Measurements from ENCODE around the gene ARAP2. TPM values are rescaled to one million over a fixed set of nuclear protein-coding genes. Genes with fewer than 3 reads are reported as not detected.

ARAP2 gene
- total RNA-seq, 6 experiments from 2014 or later, result 6.4 to 15.4 (median 10.2) TPM

DNA sequence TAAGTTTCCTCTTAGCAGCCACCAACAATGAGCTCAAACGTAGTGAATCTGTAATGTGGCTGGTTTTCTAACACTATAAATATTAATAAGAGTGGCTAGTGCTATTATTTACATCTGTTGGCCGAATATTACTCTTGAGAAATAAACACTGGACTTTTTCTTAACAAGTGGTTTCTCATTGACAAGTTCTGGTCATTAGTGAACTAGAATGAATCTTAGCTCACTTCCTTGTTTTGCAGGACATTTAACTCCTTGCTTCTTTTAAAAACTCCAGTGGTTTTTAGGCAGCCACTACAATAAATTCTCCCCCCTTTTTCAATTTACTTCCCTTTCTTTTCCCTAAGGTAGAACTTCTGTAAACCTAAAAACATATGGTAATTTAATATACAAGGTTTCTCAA is 177.2 kb downstream of the ARAP2 start:
- intact Hi-C loops (cut with DNase I), result no loop called here
- H3K4me3 ChIP-seq, result no peak overlapping the region
- WGBS (ENCODE audit: insufficient coverage, low coverage, low lambda C conversion rate, missing lambda C conversion rate), result 60% methylated on average over 1 of the region's 2 CpGs
- TF ChIP-seq, protein P1, sequence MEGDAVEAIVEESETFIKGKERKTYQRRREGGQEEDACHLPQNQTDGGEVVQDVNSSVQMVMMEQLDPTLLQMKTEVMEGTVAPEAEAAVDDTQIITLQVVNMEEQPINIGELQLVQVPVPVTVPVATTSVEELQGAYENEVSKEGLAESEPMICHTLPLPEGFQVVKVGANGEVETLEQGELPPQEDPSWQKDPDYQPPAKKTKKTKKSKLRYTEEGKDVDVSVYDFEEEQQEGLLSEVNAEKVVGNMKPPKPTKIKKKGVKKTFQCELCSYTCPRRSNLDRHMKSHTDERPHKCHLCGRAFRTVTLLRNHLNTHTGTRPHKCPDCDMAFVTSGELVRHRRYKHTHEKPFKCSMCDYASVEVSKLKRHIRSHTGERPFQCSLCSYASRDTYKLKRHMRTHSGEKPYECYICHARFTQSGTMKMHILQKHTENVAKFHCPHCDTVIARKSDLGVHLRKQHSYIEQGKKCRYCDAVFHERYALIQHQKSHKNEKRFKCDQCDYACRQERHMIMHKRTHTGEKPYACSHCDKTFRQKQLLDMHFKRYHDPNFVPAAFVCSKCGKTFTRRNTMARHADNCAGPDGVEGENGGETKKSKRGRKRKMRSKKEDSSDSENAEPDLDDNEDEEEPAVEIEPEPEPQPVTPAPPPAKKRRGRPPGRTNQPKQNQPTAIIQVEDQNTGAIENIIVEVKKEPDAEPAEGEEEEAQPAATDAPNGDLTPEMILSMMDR (IDR thresholded peaks at IDR 0.05), result no peak
- no peak for TF ChIP-seq POLR2A (IDR thresholded peaks at IDR 0.05)
- H3K4me1 ChIP-seq, result no peaks in the 10 kb centered on the region
- DNase-seq, result no peak
- no peak for ATAC-seq
- H3K27ac ChIP-seq, result no peak overlapping the region
- no peaks in the 10 kb centered on the region for H3K27me3 ChIP-seq
- H3K36me3 ChIP-seq, result no peaks in the 10 kb centered on the region
- no peaks in the 10 kb centered on the region for H3K9me3 ChIP-seq

DNA sequence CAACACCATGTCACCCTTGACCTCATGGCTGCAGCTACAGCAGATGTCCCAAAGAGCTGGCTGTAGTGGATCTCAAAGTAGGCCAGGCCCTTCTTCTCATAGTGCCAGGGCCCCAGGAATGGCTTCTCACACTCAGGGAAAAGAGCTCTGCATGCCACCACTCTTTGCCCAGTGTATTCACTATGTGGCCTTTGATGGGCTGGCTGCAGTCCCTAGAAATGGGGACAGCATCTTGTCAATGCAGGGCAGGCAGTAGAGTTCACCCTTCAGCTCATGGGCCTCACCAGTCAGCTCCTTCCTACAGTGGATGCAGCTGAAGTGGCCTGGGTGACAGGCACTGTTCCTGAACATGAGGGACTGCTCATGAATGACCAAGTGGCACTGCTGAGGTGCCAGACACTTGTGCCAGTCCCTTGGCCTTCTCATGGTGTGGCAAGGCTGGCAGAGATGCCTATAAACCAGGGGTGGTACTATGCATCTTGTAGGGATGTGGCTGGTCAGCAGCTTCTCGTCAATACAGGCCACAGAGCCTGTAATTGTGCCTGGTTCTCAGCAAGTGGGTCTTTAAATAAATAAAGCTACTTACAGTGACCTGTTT is 178.9 kb downstream of the ARAP2 start:
- no peak overlapping the region for H3K27ac ChIP-seq
- intact Hi-C loops (cut with DNase I), result no loop called here
- H3K36me3 ChIP-seq, result no peaks in the 10 kb centered on the region
- no peak overlapping the region for H3K4me3 ChIP-seq
- WGBS (ENCODE audit: insufficient coverage, low coverage, low lambda C conversion rate, missing lambda C conversion rate), result 71% methylated on average over 1 of the region's 1 CpG
- no peaks in the 10 kb centered on the region for H3K9me3 ChIP-seq
- no peaks in the 10 kb centered on the region for H3K27me3 ChIP-seq
- DNase-seq (no peak), ATAC-seq (no peak)
- TF ChIP-seq, protein P1 (IDR thresholded peaks at IDR 0.05), result no peak
- TF ChIP-seq POLR2A (IDR thresholded peaks at IDR 0.05), result no peak
- H3K4me1 ChIP-seq, result no peaks in the 10 kb centered on the region

DNA sequence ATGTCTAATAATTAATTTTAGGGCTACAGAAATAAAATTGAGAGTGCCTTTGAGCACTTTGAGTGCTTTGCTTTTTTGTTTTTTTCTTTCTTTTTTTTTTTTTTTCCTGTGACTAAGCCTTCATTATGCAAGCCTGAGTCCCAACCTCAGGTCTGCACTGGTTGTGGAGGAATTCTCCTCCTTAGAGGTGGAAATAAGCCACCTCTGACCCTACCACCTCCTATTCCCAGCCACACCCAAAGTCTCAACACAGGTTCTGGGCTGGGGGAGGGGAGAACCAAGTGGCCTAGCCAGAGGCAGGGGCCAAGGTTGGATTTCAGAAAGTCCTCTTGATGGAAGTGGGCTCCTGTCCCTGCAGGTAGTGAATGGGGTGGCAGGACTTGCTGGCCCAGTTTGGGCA is 180.2 kb downstream of the ARAP2 start:
- Histone ChIP-seq H3K27me3 (no peaks in the 10 kb centered on the region), H3K9me3 (no peaks in the 10 kb centered on the region), H3K4me3 (no peak overlapping the region), H3K36me3 (no peaks in the 10 kb centered on the region), H3K27ac (no peak overlapping the region), H3K4me1 (no peaks in the 10 kb centered on the region)
- no peak for TF ChIP-seq POLR2A (IDR thresholded peaks at IDR 0.05)
- TF ChIP-seq, protein P1 (IDR thresholded peaks at IDR 0.05), result no peak
- DNase-seq, result no peak
- intact Hi-C loops (cut with DNase I), result no loop called here
- ATAC-seq, result no peak

DNA sequence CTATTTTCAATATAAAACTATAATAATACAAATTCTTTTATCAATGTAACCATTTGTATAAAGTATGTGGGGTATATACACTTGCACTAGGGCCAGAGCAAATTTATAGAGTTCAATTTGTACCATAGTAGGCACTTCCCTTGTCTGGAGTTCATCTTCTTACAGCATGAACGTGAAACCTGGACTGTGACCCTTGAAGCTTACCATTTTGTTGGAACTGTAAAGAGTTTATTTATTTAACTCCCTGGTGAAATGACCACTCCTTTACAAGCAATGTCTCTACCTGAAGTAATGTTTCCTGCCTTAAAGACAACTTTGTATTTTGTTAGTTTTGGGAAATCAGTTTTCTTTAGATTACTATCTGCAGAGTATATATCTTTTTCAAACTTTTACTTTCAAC is 188.2 kb downstream of the ARAP2 start:
- no peak overlapping the region for H3K4me3 ChIP-seq
- WGBS (ENCODE audit: insufficient coverage, low coverage, low lambda C conversion rate, missing lambda C conversion rate), result 27% methylated on average over 1 of the region's 1 CpG
- ATAC-seq, result peak in 1 of 4 donors; percentile 21

More for the DNA sequence above, 188.2 kb downstream of the ARAP2 start:
- H3K27me3 ChIP-seq, result no peaks in the 10 kb centered on the region
- intact Hi-C loops (cut with DNase I), result no loop called here
- no peaks in the 10 kb centered on the region for H3K36me3 ChIP-seq
- no peak for DNase-seq
- H3K9me3 ChIP-seq, result no peaks in the 10 kb centered on the region
- no peak overlapping the region for H3K27ac ChIP-seq
- TF ChIP-seq POLR2A (IDR thresholded peaks at IDR 0.05), result no peak
- TF ChIP-seq, protein P1 (IDR thresholded peaks at IDR 0.05), result no peak
- H3K4me1 ChIP-seq, result no peaks in the 10 kb centered on the region
